ENCODE data around the gene SH3TC2.

SH3TC2 gene

DNA sequence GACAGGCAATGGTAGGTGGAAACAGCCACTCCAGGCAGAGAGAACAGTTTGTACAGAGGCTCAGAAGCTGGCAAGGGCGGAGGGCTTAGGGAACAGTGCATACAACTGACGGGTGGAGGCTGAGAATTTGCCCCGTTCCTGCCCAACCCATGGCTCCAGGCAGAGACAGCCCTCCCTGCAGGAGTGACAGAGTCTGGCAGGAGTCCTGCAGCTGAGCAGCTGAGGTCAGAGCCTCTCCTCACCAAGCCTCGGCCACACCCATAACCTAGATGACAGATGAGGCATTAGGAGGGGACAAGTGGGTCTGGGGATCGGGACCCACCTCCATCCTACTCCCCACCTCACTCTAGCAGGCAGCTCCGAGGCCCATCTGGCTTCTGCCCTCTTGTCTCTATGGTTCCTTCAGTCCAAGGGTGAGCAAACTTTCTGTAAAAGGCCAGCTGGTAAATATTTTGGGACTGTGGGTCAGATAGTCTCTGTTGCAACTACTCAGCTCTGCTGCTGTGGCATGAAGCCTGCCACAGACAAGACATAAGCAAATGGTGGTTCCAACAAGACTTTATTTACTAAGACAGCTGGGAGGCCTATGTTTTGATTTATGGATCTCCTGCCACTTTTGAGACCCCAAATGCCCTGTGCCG, 83.7 kb downstream of the SH3TC2 start:
- DNase-seq (ENCODE audit: extremely low spot score, insufficient read length, low read depth) (no peak), FAIRE-seq (no peak)

DNA sequence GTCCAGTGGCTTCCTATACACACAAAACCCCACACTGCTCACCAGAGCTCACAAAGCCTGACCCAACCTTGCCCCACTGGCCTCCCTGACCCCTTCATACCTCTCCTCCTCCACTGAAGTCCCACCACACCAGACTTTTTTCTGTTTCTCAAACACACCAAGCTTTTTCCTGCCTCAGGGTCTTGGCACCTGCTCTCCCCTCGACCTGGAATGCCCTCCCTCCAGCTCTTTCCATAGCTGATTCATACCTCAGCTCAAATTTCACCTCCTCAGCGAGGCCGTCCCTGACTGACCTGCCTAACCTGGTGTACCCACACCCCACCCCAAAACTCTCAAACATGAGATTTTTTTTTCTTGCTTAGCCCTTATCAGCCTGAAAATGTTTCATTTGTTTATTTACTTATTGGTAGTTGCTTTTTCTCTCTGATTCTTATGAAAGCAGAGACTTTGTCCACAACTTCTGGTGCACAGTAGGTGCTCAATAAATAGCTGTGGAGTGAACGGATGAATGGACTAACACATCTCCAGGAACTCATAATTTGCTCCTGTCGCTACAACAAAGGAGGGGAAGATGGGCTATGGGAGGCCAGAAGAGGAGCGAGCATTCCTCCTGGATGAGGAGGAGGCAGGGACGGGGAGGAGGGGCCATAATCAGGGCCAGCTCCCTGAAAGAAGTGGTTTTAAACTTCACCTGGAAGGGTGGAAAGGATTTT, 84.3 kb downstream of the SH3TC2 start:
- DNase-seq (ENCODE audit: extremely low spot score, insufficient read length, low read depth) (no peak), FAIRE-seq (no peak)

DNA sequence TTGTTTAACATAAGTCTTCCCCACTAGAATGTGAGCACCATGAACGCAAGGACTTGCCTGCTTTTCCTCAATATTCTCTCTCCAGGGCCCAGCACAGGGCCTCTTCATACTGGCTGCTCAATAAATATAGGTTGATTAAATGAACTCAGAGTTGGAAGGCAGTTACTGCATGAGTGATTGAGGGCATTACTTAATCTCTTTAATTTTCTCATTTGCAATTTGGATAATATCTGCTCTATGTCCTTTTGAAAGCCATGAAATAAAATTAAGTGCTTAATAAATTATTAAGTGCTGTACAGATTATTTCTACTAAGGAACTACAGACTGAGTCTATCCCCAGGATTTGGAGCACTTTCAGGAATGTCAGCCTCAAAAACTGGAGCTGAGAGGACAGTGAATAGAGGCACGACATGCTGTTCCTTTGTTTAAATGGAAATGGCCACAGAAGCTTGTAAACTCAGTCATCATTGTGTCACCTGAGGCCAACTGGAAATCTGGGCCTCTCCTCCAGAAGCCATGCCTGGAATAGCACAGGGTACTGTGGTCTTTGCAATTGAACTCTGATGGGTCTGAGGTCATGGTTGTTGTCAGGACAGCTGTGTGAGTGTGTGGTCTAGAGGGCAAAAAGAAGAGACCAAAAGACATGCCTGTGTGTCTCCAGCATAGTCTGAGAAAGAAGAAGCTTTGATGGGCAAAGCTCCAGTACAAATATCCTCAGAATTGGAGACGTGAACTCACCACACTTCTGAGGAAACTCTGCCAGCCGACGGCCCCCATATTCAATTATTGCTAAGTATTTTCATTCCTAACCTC, 86.1 kb downstream of the SH3TC2 start:
- DNase-seq (ENCODE audit: extremely low spot score, insufficient read length, low read depth): no peak
- no peak for FAIRE-seq

DNA sequence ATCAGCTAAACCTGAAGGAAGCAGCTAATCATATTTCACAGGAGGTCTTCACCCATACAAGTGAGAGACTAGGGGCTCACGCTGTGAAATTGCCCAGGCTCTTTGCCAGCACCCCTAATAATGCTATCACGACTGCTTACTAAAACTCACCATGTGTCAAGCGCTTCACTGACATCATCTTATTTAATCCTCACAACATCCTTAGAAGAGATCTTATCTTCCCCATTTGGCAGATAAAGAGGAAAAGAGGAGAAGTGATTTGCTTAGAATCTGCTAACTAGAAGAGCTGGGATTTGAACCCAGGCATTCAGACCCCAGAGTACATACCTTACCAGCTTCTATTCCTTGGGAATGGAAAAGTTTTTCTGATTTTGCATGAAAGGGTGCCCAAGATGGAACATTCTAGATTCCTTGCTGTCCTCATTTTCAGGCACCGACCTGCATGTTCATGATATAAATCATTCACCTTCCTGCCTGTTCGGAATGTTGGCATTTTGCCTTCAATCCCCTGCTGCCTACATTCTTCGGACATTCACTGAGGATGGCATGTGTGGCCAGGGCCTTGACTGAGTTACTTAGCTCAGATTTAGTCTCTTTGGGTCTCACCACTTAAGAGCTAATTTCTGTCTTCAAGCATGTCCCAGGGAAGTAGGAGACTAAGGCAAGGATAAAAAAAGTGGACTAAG, 88.1 kb downstream of the SH3TC2 start:
- no peak for FAIRE-seq
- no peak for DNase-seq (ENCODE audit: extremely low spot score, insufficient read length, low read depth)

DNA sequence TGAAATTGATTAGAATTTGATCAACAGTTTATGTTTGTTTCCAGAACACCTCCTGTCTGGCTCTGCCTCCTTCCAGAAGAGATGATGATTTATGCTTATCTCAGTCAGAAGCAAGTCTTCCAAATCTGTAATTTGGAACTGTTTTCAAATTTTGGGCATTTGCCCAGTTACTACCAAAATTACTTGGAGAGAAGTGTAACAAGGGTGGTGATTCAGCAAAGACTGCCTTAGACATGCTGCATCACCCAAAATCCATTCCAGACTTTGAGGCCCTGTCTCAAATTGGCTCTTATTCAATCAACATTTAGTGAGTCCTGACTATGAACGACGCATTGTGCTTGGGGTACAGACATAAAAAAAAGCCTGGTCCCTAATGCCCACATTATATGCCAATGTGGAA, 89.4 kb downstream of the SH3TC2 start:
- DNase-seq (ENCODE audit: extremely low spot score, insufficient read length, low read depth) (no peak), FAIRE-seq (no peak)

DNA sequence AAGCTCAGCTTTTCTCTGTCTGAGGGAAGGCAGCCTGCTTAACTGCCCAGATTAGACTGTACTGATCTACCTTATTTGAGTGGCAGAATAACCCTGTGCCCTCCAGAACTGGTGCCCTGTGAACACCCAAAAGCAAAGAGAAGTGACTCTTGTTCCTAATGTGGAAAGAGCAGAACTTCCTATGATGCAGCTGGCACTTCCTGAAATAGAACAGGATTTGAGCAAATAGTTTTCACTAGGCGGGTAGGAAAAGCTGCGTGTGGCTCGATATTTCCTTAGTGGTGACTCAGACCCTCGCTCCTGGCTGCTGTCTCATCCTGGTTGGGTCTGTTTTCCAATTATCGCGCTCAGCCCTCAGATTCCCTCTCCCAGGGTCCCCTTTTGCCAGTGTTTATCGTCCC, 89.9 kb downstream of the SH3TC2 start:
- DNase-seq (ENCODE audit: extremely low spot score, insufficient read length, low read depth): no peak

DNA sequence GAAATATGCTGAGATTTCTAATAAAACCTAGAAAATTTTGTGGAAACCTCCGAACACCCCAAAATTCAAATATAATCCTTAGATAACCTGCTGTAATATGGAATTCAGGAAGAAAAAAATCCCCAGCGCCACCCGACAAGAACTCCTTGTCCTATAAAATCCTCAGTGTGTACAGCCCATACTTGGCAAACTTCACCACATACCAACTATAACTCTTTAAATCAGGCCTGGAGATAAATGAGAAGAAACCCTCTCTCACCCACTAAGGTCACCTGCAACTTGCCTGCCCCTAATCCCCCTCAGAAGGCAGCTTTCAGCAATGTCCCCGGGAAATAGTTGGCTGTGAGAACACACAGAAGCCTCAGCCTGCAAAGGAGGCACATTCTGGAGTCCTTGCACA, 90.5 kb downstream of the SH3TC2 start:
- FAIRE-seq (no peak), DNase-seq (ENCODE audit: extremely low spot score, insufficient read length, low read depth) (no peak)

More for the DNA sequence above, 89.9 kb downstream of the SH3TC2 start:
- no peak for FAIRE-seq

DNA sequence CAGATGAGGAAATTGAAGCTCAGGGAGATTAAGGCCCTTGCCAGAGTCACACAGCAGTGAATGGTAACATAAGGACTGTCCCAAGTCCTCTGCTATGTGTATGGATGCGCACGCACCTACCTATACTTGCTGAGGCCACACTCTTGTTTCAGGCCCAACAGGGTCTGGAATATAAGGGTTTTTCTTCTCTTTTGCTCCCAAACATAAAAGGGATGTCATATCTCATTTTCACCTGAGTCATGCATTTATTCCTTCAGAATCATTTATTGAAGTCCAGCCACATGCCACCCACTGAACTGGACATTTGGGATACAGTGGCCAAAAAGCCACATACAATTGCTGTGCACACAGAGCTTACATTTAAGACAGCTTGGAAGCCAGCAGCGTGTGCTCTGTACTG, 92.0 kb downstream of the SH3TC2 start:
- FAIRE-seq (no peak), DNase-seq (ENCODE audit: extremely low spot score, insufficient read length, low read depth) (no peak)

DNA sequence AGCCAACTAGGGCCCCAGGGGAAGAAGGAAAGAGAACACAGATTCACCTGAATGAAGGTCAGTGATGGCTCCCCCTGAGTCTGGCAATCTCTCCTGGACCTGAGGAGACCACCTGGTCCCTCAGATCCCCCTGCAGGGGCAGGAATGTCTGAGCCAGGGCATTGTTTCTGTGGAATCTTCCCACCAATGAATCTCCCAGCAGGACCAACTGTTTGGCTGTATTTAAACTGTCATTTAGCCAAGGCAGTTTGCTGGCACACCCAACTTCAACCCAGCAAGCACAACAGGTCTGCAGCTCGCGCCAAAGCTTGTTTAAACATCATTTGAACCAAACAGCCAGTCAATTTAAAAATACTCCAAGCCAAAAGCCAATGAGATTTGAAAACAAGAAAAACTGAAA, 92.6 kb downstream of the SH3TC2 start:
- no peak for FAIRE-seq
- DNase-seq (ENCODE audit: extremely low spot score, insufficient read length, low read depth): no peak

DNA sequence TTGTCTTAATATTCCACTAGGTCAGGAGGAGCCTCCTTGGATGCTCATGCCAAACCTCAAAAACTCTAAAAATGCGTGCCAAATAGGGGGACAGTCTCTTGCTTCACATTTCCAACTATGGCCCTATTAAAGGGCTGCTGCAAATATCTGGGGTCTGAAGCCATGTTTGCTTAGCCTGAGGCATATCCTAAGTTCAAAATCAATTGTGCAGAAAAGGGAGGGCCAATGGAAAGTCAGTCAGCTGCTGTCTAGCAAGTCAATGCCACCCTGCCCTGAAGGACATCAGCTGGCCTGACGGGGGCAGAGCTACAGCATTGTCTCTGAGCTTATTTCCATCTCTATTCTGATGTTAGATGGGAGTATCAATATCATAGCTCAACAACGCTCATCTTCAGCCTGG, 93.6 kb downstream of the SH3TC2 start:
- no peak for DNase-seq (ENCODE audit: extremely low spot score, insufficient read length, low read depth)
- FAIRE-seq: no peak

DNA sequence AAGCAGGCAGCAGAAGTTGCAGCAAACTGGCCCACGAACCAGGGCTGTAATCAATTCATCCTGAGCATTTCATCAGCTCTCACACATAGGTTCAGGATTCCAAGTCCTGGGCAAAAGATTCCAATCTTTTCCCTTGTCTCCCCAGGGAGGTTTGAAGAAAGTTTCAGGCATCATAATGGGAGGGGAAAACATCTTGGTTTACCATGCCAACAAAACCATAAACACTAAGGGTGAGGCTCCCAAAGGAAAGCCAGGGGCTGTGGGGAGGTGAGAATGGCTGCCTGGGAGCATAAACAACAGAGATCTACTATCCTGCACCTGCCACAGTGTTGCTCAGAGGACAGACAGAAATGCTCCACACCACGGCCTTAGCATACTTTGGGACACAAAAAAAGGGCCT, 94.6 kb downstream of the SH3TC2 start:
- FAIRE-seq (no peak), DNase-seq (ENCODE audit: extremely low spot score, insufficient read length, low read depth) (no peak)

DNA sequence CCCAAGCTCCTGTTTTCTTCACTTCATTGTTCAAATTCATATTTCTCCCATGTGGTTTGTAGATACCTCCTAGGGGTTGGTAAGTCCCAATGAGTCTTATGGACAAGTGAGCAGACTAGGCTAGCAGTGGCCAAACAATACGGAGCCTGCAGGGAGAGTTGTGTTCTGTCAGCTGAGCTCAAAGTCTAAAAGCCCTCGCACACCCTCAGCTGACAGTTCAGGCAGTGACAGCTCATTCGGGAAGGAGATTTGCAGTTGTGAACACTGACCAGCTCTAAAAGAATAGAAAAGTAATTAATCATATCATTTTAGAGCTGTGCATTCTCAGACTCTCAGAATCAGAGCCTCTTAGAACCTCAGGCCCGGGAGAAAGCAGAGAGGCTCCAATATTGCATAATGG, 95.1 kb downstream of the SH3TC2 start:
- no peak for DNase-seq (ENCODE audit: extremely low spot score, insufficient read length, low read depth)
- FAIRE-seq: no peak

DNA sequence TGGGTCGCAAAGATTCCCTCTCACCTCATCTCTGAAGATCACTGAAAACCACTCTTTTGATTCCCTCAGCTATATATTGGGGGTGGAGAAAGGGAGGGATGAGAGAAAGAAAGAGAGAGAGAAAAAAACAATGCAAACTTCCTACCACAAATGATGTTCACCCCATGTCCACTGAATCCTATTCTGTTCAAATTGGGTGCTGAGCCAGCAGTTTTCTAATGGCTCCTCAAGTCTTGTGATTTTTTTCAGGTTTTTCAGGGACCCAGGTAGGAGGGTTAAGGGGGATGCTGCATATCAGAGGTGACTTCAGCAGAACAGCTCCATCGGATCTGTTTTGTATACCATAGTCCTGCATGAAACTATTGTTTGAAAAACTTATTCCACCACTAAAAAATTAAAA, 95.9 kb downstream of the SH3TC2 start:
- FAIRE-seq: no peak
- DNase-seq (ENCODE audit: extremely low spot score, insufficient read length, low read depth): no peak

DNA sequence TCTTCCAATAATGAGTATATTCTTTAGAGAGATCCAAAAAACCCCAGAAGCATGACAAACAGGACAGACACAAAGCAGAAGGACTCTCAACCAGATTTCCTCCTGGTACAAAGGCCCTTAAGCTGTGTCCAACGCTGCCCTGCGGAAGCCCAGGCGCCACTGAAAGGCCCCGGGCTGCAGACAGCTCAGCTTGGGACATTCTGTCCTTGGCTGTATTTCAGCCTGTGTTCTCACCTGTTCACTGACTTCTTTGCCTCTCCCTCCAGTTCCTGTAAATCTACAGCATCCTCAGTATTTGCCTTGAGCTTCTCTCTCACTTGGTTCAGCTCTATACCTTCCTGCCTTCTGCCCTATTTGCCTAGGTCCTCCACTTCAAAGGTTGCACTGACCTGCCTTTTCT, 96.5 kb downstream of the SH3TC2 start:
- no peak for FAIRE-seq
- no peak for DNase-seq (ENCODE audit: extremely low spot score, insufficient read length, low read depth)

DNA sequence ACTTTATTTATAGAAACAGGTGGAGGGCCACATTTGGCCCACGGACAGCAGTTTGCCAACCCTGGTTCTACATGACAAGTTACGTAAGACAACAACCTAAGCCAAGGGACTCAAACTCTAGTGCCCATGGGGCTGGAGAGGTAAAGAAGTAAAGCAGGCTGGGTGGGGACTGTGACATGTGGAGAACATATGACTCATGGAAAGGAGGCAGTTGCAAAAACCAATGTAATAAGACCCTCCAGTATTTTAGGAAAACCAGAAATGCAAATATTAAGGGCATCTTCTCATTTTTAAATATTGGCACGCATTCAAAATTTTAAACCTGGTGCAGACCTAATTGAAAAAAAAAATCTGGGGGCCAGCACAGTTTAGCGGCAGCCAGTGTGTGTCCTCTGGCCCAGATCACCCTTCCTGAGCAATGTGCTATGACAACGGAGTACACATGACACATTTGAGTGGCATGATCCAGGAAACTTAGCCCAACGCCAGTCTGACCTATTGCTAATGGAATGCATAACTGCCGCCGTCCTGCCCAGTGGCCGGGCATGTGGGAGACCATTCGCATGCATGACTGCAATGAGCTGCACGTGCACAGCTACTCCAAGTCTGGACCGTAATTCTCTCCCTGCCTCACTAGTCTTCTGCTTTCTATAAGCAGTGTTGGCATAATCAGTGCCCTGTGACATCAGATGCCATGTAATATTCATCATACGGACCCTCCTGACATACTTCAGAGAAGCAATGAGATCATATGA, 97.2 kb downstream of the SH3TC2 start:
- DNase-seq (ENCODE audit: extremely low spot score, insufficient read length, low read depth) (no peak), FAIRE-seq (no peak)

DNA sequence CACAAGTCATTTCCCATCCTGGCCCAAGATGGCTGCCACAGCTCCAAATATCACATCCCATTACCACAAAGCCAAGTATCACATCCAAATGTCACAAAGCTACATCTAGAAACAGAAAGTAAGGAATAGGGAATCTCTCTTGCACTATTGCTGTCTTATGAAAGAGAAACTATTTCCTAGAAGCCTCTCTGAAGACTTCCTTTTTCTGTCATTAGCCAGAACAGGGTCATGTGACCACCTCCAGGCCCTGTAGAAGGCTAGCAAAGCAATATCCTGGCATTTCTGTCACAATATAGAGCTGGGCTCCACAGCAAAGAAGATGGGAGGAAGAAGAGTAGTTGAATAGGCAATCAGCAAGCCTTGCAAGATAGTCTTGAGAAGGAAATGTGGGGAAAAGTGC, 99.2 kb downstream of the SH3TC2 start:
- FAIRE-seq: no peak
- DNase-seq (ENCODE audit: extremely low spot score, insufficient read length, low read depth): no peak

DNA sequence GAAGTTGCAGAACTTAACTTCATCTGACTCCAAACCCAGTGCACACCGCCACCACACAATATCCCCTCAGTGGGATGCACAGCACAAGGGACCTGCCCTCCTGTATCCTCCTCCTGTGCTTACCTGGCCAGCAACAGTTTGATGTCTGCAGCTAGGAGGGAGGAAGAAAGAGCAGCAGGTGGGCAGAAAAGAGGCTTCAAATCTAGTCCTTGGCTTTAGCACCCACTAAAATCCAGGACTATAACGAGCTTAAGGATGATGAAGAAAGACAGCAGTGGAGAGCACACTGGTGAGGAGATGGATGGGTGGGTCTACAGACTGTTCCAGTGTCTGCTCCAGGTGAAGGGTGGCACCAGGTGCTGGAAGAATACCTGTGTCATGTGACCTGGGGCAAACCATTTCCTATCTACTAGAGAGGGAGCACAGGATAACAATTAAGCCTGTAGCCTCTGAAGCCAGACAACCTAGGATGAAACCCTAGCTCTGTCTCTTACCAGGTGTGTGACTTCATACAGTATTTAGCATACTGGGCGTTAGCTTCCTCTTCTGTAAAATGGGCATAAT, 100.0 kb downstream of the SH3TC2 start:
- no peak for DNase-seq (ENCODE audit: extremely low spot score, insufficient read length, low read depth)
- FAIRE-seq: no peak

DNA sequence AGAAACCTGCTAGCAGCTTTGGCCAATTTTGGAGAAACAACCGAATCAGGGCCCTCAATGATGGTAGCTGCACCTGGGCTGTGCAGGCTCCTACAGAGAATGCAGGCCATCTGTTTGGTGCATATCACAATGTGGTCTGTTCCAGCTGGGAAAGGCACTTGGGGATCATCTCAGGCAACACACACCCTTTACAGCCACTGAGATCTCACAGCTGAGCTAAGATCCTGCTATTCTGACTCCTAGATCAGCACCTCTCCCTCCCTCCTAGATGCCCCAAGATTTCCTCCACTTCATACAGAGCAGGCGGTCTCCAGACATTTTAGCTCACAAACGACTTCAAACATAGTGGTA, 100.7 kb downstream of the SH3TC2 start:
- FAIRE-seq (no peak), DNase-seq (ENCODE audit: extremely low spot score, insufficient read length, low read depth) (no peak)

DNA sequence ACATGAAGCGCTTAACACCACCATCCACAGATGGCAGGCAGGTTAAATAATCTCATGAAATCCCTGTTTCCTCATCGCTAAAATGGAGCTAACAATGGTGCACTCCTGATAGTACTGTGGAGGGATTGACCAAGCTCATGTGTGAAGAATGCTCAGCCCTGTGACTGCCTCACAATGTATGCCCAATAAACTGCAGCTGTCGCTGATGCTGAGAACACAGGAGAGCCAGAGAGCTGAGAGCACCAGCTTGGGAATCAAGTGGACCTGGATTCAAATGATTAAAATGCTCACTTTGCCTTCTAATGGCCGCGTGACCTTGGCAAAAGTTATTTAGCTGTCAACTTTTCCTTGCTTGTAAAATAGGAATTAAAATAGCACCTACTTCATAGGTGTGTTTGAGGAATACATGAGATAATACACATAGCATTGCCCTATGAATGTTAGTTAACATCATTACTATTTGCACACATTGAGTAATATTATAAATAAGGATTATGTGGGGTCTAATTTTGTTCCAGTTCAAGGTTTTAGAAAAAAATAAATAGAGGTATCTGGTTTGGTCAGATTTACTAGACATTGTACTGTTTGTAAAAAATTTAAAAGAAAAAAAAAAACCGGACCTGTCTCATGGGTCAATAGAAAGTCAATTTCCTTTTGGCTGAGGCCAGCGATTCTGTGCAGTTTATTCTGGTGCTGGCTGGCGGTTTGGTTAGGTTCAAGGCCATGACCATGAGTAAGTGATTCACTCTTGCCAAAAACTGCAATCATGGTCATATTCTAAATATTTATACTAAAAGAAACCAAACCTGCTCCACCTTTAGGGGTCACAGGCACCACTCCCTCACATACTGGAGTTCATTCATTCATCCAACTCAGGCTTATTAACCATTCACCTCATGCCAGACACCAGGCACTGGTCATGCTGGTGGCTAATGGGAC, 101.3 kb downstream of the SH3TC2 start:
- no peak for FAIRE-seq

More for the DNA sequence above, 101.3 kb downstream of the SH3TC2 start:
- no peak for DNase-seq (ENCODE audit: extremely low spot score, insufficient read length, low read depth)

Measured in GM18507 (cell line).